ENCODE data around the gene MICU1.

GRCh38 chr10:72661431-72661830 is 35.6 kb upstream of the MICU1 start:
- TF ChIP-seq CTCF (IDR thresholded peaks at IDR 0.05) (no peak), EP300 (IDR thresholded peaks at IDR 0.05) (no peak)

Measured in sigmoid colon (tissue), 4 donors.